ENCODE data around the gene BTF3.

BTF3 gene

DNA sequence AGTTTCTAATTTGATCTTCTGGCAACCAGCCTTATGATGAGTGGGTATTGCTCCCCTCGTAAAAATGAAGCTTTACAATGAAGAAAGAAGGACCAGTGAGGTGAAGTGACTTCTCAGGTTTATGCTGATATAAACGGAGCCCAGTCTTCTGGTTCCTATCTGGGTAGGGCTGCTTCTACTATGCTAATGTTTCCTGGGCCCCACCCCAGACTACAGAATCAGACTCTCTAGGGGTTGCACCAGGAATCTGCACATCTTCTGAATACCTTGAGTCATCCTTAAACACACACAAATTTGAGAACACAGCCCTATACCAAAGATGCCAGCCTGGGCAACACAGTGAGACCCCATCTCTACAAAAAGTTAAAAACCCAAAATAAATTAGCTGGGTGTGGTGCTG lies 16.2 kb downstream of the BTF3 start:
- DNase-seq (ENCODE audit: extremely low spot score), result no peak
- ChIA-PET POLR2A (interaction anchor here (1.4 kb wide), 1 partner anchor 16 kb away, joined by 4 read pairs; the partner anchor contains the start of gene BTF3), CTCF (interaction anchor here (0.6 kb wide), 1 partner anchor 210 kb away, joined by 4 read pairs; no protein-coding TSS in a partner anchor)
- TF ChIP-seq SUZ12 (IDR thresholded peaks at IDR 0.05) (no peak), FOXM1 (IDR thresholded peaks at IDR 0.05; ENCODE audit: borderline replicate concordance) (no peak), HDGF (IDR thresholded peaks at IDR 0.05; ENCODE audit: borderline replicate concordance) (no peak), CTBP1 (IDR thresholded peaks at IDR 0.05; ENCODE audit: borderline replicate concordance) (no peak), FOXA1 (IDR thresholded peaks at IDR 0.05) (no peak), ARNT (IDR thresholded peaks at IDR 0.05) (no peak)

DNA sequence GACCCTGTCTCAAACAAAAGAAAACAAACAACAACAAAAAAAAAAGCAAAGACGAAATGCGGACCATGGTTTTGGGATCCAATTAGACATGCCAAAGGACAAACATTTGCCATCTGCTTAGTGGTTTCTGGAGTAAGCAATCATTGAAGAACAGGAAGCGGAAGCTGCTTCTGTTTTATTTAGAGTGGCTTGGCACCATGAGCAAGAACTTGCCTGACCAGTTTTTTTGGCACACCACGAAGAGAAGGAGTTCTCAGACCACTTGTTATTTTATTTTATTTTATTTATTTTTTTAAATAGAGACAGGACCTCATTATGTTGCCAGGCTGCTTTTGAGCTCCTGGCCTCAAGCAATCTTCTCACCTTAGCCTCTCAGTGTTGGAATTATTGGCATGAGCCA lies 17.0 kb downstream of the BTF3 start:
- ChIA-PET POLR2A (interaction anchor here (1.4 kb wide), 1 partner anchor 17 kb away, joined by 4 read pairs; the partner anchor contains the start of gene BTF3), CTCF (no interaction called here)
- TF ChIP-seq FOXM1 (IDR thresholded peaks at IDR 0.05; ENCODE audit: borderline replicate concordance) (no peak), FOXA1 (IDR thresholded peaks at IDR 0.05) (no peak), L3MBTL2 (conservative IDR thresholded peaks at IDR 0.05) (no peak), LEF1 (IDR thresholded peaks at IDR 0.05; ENCODE audit: borderline replicate concordance) (no peak), CTBP1 (IDR thresholded peaks at IDR 0.05; ENCODE audit: borderline replicate concordance) (no peak), NFRKB (IDR thresholded peaks at IDR 0.05) (no peak), BHLHE40 (IDR thresholded peaks at IDR 0.05; ENCODE audit: borderline replicate concordance) (no peak), SUZ12 (IDR thresholded peaks at IDR 0.05) (no peak), ZNF384 (IDR thresholded peaks at IDR 0.05) (no peak), FOXK2 (IDR thresholded peaks at IDR 0.05) (no peak), TARDBP (IDR thresholded peaks at IDR 0.05) (no peak), HDGF (IDR thresholded peaks at IDR 0.05; ENCODE audit: borderline replicate concordance) (no peak), ARNT (IDR thresholded peaks at IDR 0.05) (no peak), ELF4 (IDR thresholded peaks at IDR 0.05) (no peak)
- DNase-seq (ENCODE audit: extremely low spot score), result no peak

DNA sequence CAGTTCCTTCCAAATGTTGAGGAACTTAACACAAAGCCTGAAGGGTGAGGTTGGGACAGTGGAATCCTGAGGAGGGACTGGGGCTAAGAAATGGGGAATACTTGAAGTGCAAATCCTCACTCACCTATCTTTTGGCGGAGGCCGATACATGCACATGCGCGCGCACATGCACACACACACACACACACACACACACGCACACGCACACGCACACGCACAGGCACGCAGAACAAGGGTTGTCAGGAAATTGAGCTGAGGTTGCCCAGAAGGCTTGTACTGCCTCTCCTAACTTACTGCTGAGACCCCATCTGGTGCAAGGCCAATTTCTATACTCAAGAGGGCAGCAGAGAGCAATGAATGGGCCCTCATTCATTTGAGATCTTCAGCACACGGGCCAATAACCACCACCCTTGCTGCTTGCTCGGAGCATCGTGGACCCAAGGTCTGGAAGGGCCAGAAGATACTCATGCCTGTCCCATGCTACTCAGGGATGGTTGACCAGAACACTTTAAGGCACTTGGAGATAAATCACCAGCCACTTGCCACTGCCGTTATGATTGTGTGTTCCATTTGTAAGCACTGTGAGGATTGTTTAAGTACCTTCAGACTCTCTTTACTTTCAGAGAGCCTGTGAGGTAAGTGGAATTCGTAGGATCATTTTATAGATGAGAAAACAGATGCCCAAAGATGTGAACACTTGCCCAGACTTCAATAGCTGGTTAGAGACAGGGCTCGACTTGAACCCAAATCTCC lies 21.5 kb downstream of the BTF3 start:
- CTCF ChIA-PET, result interaction anchor here (0.6 kb wide), 2 partner anchors 277 to 1079 kb away, joined by 3 read pairs; no protein-coding TSS in a partner anchor
- POLR2A ChIA-PET, result interaction anchor here (0.6 kb wide), 1 partner anchor 10 kb away, joined by 3 read pairs; no protein-coding TSS in a partner anchor

DNA sequence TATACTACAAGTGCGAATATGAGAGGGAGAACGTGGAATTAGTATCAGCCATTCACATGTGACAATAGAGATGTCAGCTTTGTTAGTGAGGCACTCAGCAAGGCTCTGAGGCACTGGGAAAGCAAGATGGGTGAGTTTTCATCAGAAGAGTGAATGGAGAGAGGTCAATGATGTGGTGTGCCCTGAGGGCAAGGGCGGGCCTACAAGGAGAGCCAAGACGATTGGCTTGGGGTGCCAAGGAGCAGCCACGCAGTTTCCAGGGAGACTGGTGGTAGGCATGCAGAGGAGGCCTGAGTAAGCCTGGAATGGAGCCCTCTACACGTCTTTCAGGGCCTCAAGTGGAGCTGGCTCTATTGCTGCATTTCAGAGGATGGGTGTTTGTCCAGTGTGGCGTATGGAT lies 24.7 kb downstream of the BTF3 start:
- POLR2A ChIA-PET, result no interaction called here
- TF ChIP-seq BHLHE40 (IDR thresholded peaks at IDR 0.05; ENCODE audit: borderline replicate concordance) (no peak), FOXA1 (IDR thresholded peaks at IDR 0.05) (no peak), CTBP1 (IDR thresholded peaks at IDR 0.05; ENCODE audit: borderline replicate concordance) (no peak), LEF1 (IDR thresholded peaks at IDR 0.05; ENCODE audit: borderline replicate concordance) (no peak), HDGF (IDR thresholded peaks at IDR 0.05; ENCODE audit: borderline replicate concordance) (no peak), ARNT (IDR thresholded peaks at IDR 0.05) (no peak), L3MBTL2 (conservative IDR thresholded peaks at IDR 0.05) (no peak), ZNF384 (IDR thresholded peaks at IDR 0.05) (no peak), NFRKB (IDR thresholded peaks at IDR 0.05) (no peak), SP1 (IDR thresholded peaks at IDR 0.05) (no peak), FOXM1 (IDR thresholded peaks at IDR 0.05; ENCODE audit: borderline replicate concordance) (no peak), TARDBP (IDR thresholded peaks at IDR 0.05) (no peak), ELF4 (IDR thresholded peaks at IDR 0.05) (no peak), SUZ12 (IDR thresholded peaks at IDR 0.05) (no peak), FOXK2 (IDR thresholded peaks at IDR 0.05) (no peak)
- TF ChIP-seq, protein P1, sequence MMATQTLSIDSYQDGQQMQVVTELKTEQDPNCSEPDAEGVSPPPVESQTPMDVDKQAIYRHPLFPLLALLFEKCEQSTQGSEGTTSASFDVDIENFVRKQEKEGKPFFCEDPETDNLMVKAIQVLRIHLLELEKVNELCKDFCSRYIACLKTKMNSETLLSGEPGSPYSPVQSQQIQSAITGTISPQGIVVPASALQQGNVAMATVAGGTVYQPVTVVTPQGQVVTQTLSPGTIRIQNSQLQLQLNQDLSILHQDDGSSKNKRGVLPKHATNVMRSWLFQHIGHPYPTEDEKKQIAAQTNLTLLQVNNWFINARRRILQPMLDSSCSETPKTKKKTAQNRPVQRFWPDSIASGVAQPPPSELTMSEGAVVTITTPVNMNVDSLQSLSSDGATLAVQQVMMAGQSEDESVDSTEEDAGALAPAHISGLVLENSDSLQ (IDR thresholded peaks at IDR 0.05), result no peak
- DNase-seq (ENCODE audit: extremely low spot score), result no peak
- CTCF ChIA-PET, result interaction anchor here (0.6 kb wide), 1 partner anchor 314 kb away, joined by 5 read pairs; no protein-coding TSS in a partner anchor

More for the DNA sequence above, 21.5 kb downstream of the BTF3 start:
- no peak for TF ChIP-seq SUZ12 (IDR thresholded peaks at IDR 0.05)
- TF ChIP-seq HDGF (IDR thresholded peaks at IDR 0.05; ENCODE audit: borderline replicate concordance), result no peak
- no peak for TF ChIP-seq FOXA1 (IDR thresholded peaks at IDR 0.05)
- TF ChIP-seq, protein P1 (IDR thresholded peaks at IDR 0.05), result no peak
- no peak for TF ChIP-seq L3MBTL2 (conservative IDR thresholded peaks at IDR 0.05)
- no peak for TF ChIP-seq TARDBP (IDR thresholded peaks at IDR 0.05)
- no peak for TF ChIP-seq CTBP1 (IDR thresholded peaks at IDR 0.05; ENCODE audit: borderline replicate concordance)
- no peak for TF ChIP-seq NFRKB (IDR thresholded peaks at IDR 0.05)
- TF ChIP-seq ELF4 (IDR thresholded peaks at IDR 0.05), result no peak
- TF ChIP-seq BHLHE40 (IDR thresholded peaks at IDR 0.05; ENCODE audit: borderline replicate concordance), result no peak
- no peak for TF ChIP-seq SP1 (IDR thresholded peaks at IDR 0.05)
- no peak for TF ChIP-seq LEF1 (IDR thresholded peaks at IDR 0.05; ENCODE audit: borderline replicate concordance)
- peak; percentile 87 for DNase-seq (ENCODE audit: extremely low spot score)

DNA sequence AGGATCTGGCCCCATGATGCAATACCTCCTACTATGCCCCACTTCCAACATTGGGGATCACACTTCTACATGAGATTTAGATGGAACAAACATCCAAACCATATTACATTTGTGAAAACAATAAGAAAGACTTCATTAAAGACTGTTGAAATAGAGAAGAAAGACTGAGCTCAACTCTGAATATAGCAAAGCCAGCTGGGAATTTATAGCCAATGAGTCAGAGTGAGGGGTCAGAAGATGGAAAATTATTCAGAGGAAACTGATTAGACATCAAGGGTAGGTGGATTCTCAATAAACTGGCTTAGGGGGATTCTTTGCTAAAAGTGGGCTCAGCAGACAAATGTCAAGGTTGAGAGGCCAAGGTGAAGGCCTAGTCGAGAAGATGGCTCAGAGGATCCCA lies 25.6 kb downstream of the BTF3 start:
- ChIA-PET POLR2A (no interaction called here), CTCF (no interaction called here)
- TF ChIP-seq LEF1 (IDR thresholded peaks at IDR 0.05; ENCODE audit: borderline replicate concordance) (no peak), HDGF (IDR thresholded peaks at IDR 0.05; ENCODE audit: borderline replicate concordance) (no peak), SP1 (IDR thresholded peaks at IDR 0.05) (no peak), ZNF384 (IDR thresholded peaks at IDR 0.05) (no peak), BHLHE40 (IDR thresholded peaks at IDR 0.05; ENCODE audit: borderline replicate concordance) (no peak), FOXM1 (IDR thresholded peaks at IDR 0.05; ENCODE audit: borderline replicate concordance) (no peak), FOXK2 (IDR thresholded peaks at IDR 0.05) (no peak), ARNT (IDR thresholded peaks at IDR 0.05) (no peak), SUZ12 (IDR thresholded peaks at IDR 0.05) (no peak), NFRKB (IDR thresholded peaks at IDR 0.05) (no peak), L3MBTL2 (conservative IDR thresholded peaks at IDR 0.05) (no peak), FOXA1 (IDR thresholded peaks at IDR 0.05) (no peak)
- TF ChIP-seq, protein P1 (IDR thresholded peaks at IDR 0.05), result no peak
- no peak for DNase-seq (ENCODE audit: extremely low spot score)
